Lung (tissue), 12 donors: ENCODE data around the gene ZFP42. TPM values are rescaled to one million over a fixed set of nuclear protein-coding genes. Genes with fewer than 3 reads are reported as not detected.

Experiments used
- ATAC-seq: fragments of 200-7000 bp; cut with Tn5 transposase; one replicate; pipeline ENCODE4 v1.9.1; 2020; ENCODE audit warnings: moderate number of reproducible peaks; ENCODE audit not compliant: insufficient read depth, low FRiP score
- DNase-seq, 3 donors: peaks; one replicate each; pipeline ENCODE4 v3.0.0-alpha.2; 2013 to 2017
- H3K27ac ChIP-seq, 2 donors: one replicate each; pipeline ENCODE4 v1.5.1; 2013; ENCODE audit warnings: mild to moderate bottlenecking in 2 of 2, moderate library complexity in 2 of 2, control low read depth in 1 of 2, inconsistent platforms in 1 of 2, low read depth in 1 of 2, low read length in 1 of 2
- H3K27me3 ChIP-seq, 3 donors: one replicate each; pipeline ENCODE4 v1.5.1; 2013; ENCODE audit warnings: low read length in 2 of 3; ENCODE audit not compliant: control insufficient read depth in 3 of 3, insufficient read depth in 3 of 3
- H3K36me3 ChIP-seq, 4 donors: one replicate each; pipeline ENCODE4 v1.5.1; 2013; ENCODE audit warnings: low read length in 4 of 4, mild to moderate bottlenecking in 1 of 4, moderate library complexity in 1 of 4; ENCODE audit not compliant: control insufficient read depth in 4 of 4, insufficient read depth in 4 of 4
- H3K4me1 ChIP-seq, 5 donors: one replicate each; pipeline ENCODE4 v1.5.1; 2013; ENCODE audit warnings: low read length in 5 of 5, mild to moderate bottlenecking in 2 of 5, moderate library complexity in 1 of 5; ENCODE audit not compliant: control insufficient read depth in 5 of 5, insufficient read depth in 5 of 5
- H3K4me3 ChIP-seq: one replicate; pipeline ENCODE4 v1.5.1; 2013; ENCODE audit warnings: mild to moderate bottlenecking, control low read depth, moderate library complexity
- H3K9ac ChIP-seq, 2 donors: one replicate each; pipeline ENCODE4 v1.5.1; 2013; ENCODE audit warnings: low read length in 2 of 2, control low read depth in 1 of 2; ENCODE audit not compliant: insufficient read depth in 1 of 2
- H3K9me3 ChIP-seq, 4 donors: one replicate each; pipeline ENCODE4 v1.5.1; 2013; ENCODE audit warnings: low read length in 3 of 4, mild to moderate bottlenecking in 1 of 4, moderate library complexity in 1 of 4; ENCODE audit not compliant: control insufficient read depth in 4 of 4, insufficient read depth in 3 of 4
- CTCF ChIP-seq: IDR thresholded peaks from 2 replicates; pipeline ENCODE4 v1.5.1; 2012; ENCODE audit warnings: mild to moderate bottlenecking; ENCODE audit errors: control extremely low read depth, extremely low read depth
- WGBS, 2 donors: extraction: QIAGEN DNeasy Blood & Tissue Kit; methylation state at CpG; one replicate each; pipeline ENCODE4 v1.1.7; 2013; 5-methylcytosine and 5-hydroxymethylcytosine counted together
- polyA plus RNA-seq, 2 donors: library from polyadenylated mRNA; stranded (reverse); fragments of 200-250 nt; gene quantifications; one replicate each; pipeline ENCODE4 v1.2.1, GENCODE V29; 2013
- total RNA-seq, 2 donors: library from RNA; depleted of rRNA in 1 of 2; stranded (reverse); fragments of >200 nt in 1 of 2; gene quantifications; one replicate each; pipeline ENCODE4 v1.2.1, GENCODE V29; 2014 to 2021
- donor health status: control.
- donor health status: control.
- donor health status: Bipolar disorder and iron deficiency.
- donor health status: healthy.
- donor health status: DM: yes; HTN: yes; CAD: no.

ZFP42 gene
- total and polyA plus RNA-seq, 4 donors, result 0.03 to 0.91 (median 0.24) TPM

GRCh38 chr4:187983746-187984145, 11.8 kb upstream of the ZFP42 start:
- Histone ChIP-seq H3K27me3 (no peaks in the 10 kb centered on the region), H3K4me3 (no peak overlapping the region), H3K27ac (no peak overlapping the region), H3K4me1 (no peaks in the 10 kb centered on the region), H3K9ac (no peak overlapping the region), H3K9me3 (no peaks in the 10 kb centered on the region), H3K36me3 (no peaks in the 10 kb centered on the region)
- ATAC-seq (no peak), DNase-seq (peak in 1 of 3 donors; percentile 39)
- WGBS, 2 donors, result 93 to 95% methylated on average over 2 of the region's 2 CpGs
- no peak for TF ChIP-seq CTCF

- DNase-seq (no peak), ATAC-seq (no peak)
- TF ChIP-seq CTCF, result no peak
- no peak overlapping the region for H3K27ac ChIP-seq
- H3K4me3 ChIP-seq, result no peak overlapping the region
- H3K4me1 ChIP-seq, result peaks cover 0 to 3% (median 0%) of the 10 kb centered on the region in 5 donors
- H3K9ac ChIP-seq, result no peak overlapping the region
- WGBS, 2 donors, result 76 to 85% methylated on average over 5 of the region's 5 CpGs
- H3K27me3 ChIP-seq, result peaks cover 0 to 5% (median 0%) of the 10 kb centered on the region in 3 donors
- H3K9me3 ChIP-seq, result peaks cover 0 to 14% (median 0%) of the 10 kb centered on the region in 4 donors
- H3K36me3 ChIP-seq, result no peaks in the 10 kb centered on the region
These were observed 2.6 kb upstream of the ZFP42 start for GRCh38 chr4:187992971-187993370.

- Histone ChIP-seq H3K9me3 (peaks cover 0 to 14% (median 0%) of the 10 kb centered on the region in 4 donors), H3K36me3 (no peaks in the 10 kb centered on the region), H3K27ac (no peak overlapping the region), H3K9ac (no peak overlapping the region), H3K4me1 (peaks cover 0 to 3% (median 0%) of the 10 kb centered on the region in 5 donors), H3K27me3 (peaks cover 0 to 5% (median 0%) of the 10 kb centered on the region in 3 donors), H3K4me3 (no peak overlapping the region)
- TF ChIP-seq CTCF, result no peak
- DNase-seq (peak in 2 of 3 donors; percentile 27 to 34), ATAC-seq (no peak)
- WGBS, 2 donors, result 39 to 56% methylated on average over 6 of the region's 6 CpGs
These were observed 1.7 kb upstream of the ZFP42 start for GRCh38 chr4:187993827-187994226.
